ENCODE measurements around the gene ARF4.
A peak's percentile ranks its signal among the peaks of the same experiment; 100 is the strongest.

The ARF4 gene

DNA sequence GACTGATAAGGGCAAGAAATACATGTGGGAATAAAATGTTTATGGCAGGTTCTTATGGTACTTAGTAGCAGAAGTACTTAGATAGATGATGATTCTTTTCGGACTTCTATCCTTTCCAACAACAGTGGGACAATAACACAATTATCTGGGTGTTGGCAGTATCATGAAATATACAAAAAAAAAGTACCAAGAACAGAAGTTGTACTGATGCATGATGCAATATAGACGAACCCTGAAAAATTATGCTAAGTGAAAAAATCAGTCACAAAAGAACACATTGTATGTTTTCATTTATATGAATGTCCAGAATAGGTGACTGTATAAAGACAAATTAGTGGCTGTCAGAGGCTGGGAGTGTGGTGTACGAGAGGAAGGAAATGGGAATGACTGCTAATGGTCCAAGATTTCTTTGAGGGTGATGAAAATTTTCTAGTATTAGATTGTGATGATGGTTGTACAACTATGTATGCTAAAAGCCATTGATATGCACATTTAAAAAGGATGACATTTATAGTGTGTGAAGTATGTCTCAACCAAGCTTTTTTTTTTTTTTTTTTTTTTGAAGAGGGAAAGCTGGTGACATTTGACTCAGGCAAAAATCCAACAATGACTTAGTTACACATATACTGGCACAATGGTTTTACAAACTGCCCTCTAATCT, 21.0 kb downstream of the ARF4 start:
- DNase-seq: no peak

DNA sequence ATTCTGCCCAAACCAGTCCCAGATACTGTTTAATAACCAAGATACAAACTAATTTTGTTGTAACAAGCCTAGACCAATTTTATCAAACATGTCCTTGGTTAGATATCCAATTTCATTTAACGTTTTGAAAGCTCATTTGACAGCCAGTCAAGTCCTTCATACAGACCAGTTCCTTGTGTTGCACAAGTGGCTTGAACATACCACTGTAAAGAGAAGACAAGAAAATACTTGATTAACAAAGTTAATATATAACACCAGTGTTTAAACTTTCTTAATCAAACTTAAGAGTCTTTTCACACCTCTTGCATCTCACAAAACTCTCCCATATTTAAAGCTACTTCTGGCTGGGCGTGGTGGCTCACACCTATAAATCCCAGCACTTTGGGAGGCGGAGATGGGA, 25.0 kb downstream of the ARF4 start:
- no peak for DNase-seq

DNA sequence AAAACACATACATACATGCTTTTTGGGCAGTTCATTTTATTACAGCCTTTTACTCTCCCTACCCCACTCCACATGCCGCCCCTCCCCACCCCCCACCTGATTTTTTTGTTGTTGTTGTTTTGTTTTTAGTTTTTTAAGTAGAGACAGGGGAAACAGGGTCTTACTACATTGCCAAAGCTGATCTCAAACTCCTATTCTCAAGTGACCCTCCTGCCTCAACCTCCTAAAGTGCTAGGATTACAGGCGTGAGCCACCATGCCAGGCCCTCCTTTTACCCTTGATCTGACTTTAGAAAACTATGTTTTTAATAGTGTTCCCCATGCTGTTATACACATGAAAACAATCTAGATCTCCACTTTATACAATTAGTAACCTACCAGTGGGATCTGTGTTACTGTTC, 26.3 kb downstream of the ARF4 start:
- no peak for DNase-seq

DNA sequence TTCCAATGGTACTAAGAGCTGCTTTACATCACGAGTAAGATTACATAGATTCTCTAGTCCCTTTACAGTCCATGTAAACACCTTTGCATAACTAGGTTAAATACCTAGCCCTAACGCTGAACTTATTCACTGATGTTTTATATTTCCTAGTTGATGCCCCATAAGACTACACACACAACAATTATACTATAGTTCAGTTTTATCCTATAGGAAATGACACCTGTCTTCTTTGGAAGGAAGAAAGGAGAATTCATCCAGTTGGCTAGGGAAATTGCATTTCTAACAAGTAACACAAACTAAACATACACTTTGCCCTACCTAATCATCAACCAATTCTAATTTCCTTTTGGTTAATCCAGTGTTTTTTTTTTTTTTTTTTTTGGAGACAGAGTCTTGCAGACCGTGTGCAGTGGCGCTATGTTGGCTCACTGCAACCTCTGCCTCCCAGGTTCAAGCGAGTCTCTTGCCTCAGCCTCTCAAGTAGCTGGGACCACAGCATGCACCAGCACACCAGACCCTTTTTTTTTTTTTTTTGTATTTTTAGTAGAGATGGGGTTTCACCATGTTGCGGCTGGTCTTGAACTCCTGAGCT, 27.2 kb downstream of the ARF4 start:
- no peak for DNase-seq

DNA sequence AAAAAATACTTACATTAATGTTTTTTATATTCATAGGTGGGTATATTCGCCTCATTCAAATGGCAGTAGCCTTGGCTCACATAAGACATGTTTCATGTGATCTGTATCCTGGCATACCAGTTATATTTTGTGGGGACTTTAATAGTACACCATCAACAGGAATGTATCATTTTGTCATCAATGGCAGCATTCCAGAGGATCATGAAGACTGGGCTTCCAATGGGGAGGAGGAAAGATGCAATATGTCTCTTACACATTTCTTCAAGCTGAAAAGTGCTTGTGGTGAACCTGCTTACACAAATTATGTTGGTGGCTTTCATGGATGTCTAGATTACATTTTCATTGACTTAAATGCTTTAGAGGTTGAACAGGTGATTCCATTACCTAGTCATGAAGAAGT, 37.6 kb downstream of the ARF4 start:
- DNase-seq: no peak

DNA sequence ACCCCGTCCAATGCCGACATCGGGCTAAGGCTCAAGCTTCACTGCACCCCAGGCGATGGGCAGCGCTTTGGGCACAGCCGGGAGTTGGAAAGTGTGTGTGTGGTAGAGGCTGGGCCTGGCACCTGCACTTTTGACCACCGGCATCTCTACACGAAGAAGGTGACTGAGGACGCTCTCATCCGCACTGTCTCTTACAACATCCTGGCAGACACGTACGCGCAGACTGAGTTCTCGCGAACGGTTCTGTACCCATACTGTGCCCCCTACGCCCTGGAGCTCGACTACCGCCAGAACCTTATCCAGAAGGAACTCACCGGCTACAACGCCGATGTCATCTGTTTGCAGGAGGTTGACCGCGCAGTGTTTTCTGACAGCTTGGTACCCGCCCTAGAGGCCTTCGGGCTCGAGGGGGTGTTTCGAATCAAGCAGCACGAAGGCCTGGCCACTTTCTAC, 40.0 kb downstream of the ARF4 start:
- DNase-seq: peak; percentile 70

DNA sequence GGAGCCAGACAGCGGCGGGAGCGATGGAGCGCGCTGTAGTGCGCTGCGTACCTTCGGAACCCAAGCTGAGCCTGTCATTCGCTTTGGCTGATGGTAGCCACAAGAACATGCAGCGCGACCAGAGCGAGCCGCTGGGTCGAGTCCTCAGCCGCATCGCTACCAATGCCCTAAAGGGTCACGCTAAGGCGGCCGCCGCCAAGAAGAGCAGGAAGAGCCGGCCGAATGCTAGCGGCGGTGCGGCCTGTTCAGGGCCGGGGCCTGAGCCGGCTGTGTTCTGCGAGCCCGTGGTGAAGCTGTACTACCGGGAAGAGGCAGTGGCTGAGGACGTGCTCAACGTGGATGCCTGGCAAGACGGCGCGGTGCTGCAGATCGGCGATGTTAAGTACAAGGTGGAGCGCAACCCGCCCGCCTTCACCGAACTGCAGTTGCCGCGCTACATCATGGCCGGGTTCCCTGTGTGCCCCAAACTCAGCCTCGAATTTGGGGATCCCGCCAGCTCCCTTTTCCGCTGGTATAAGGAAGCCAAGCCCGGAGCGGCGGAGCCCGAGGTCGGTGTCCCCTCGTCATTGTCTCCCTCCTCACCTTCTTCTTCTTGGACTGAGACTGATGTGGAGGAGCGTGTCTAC, 40.6 kb downstream of the ARF4 start:
- DNase-seq: peak; percentile 47

DNA sequence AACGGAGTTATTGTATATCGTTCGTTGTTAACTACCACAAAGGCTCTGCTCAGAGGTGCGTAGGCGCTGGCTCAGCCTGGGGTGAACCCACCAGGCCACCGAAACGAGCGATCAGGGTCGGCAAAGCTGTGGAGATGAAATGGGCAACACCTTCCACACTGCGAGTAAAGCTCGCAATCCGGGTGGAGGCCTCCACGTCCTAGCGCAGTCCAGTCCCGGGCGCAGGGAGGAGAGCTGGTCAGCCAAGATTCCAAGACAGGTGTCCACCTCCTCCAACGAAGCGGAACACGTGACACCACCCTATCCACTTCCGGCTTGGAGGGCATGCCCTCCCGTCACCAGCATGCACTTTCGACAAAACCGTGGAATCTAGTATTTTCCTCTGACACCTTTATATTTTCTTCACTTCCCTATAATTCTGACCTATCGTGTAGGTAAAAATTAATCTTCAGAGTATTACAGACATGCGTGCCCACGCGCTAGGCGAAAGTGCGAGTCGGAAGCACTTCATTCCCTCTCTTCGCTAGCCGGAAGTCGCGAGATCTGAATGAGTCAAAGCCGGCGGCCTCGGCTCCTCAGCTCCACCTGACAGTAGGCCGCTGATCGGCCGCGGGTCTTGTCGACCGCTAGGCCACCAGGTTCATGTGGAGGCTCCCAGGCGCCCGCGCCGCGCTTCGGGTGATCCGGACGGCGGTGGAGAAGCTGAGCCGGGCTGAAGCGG, 41.2 kb downstream of the ARF4 start, which contains the start of gene PDE12:
PDE12 (plus strand) TSS at position 537 of the 721 bp plus-strand sequence; CDS start at position 643, 106 bp downstream.
- DNase-seq: peak; percentile 95

DNA sequence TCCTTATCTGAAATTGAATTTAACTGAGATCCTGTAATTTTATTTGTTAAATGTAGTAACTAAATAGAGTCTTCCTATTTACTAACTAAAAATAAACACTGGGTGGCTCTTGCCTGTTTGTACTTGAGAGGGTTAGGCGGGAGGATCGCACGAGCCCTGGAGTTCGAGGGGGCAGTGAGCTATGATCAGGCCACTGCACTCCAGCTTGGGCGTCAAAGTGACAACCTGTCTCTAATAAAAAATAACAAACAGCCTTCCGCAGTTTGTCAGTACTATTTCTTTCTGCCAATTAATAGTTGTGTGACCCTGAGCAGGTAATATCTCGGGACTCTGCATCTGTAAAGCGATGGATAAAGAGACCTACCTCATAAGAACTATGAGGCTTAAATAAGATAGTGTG, 41.8 kb downstream of the ARF4 start:
- peak; percentile 61 for DNase-seq

DNA sequence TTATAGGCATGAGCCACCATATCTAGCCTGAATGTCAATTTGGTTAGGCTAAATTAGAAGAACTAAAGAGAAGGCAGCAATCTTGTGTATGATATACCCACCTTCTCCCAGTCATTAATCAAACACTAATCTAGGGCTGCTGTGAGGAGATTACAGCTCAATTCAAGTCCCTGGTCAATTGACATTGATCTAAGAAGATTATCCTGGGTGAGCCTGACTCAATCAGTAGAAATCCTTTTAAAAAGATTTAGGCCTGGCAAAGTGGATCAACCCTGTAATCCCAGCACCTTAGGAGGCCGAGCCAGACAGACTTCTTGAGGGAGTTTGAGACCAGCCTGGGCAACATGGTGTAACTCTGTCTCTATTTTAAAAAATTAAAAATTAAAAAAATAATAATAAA, 50.5 kb downstream of the ARF4 start:
- no peak for DNase-seq

DNA sequence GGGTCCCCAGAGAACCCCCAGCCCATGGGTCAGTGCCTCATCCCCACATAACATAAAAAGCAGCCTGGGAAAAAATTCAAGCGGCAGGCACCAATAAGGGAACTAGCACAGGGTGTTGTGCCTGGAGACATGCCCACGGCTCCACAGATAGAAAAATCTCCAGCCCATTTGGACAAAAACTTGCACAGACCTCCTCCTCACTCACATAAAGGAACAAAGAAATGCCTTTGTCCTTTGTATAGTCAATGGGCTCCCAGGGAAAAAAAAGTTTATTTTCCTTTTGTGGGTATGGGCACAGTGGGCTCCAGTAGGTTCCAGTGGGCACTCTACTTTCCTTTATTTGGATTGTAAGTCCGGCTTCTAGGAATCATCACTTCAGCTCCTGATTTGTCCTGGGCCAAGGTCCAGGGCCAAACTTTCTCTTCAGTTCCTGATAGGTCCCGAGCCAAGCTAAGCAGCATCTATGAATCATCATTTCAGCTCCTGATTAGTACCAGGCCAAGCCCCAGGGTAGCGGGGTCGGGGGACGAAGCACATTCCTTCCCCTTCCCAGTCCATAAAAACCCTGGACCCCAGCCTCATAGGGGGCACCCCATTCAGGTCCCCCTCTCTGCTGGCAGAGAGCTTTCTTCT, 51.4 kb downstream of the ARF4 start:
- no peak for DNase-seq

DNA sequence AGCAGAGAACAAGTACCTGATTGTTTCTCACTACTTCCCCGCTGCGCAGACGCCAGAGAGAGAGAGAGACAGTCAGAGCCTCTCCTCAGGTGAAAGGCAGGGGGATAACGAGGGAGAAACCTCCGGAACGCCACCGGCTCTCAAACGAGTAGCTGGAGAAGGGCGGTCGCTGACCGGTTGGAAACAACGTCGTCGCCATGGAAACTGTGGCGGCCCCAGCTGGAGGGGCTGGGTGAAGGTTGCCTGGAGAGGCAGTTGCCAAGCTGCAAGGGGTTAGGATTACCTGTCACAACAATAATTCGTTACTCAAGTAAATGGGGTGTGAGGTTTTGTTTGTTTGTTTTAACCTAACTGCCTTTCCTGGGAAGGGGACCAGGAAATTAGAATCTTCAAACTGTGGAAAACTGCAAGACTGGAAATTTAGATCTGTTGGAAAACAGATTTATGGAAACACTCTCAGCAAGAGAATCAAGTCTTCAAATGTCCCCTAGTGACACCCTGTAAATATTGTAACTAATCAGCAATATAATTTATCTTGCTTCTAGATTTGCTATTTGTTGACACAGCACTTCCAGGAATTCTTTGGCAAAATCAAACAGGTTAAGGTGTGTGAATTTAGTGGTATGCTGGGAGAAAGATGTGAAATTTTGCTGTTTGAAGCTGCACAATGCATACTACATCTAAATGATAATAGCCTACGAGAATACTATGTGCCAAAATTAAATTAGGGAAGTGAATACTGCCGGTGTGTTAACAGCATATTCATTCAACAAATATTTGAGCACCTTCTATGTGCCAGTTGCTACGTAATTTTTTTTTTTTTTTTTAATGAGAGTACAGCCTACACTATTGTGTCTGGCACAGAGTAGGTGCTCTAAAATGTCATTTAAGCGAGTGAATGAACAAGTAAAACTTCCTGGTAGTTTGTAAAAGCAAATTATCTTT, 52.7 kb downstream of the ARF4 start, which contains the start of gene DNAH12:
DNAH12 (minus strand) TSS at position 164 of the 945 bp plus-strand sequence. CDS start 1,474 bp downstream, outside the sequence.
- peak; percentile 73 for DNase-seq

DNA sequence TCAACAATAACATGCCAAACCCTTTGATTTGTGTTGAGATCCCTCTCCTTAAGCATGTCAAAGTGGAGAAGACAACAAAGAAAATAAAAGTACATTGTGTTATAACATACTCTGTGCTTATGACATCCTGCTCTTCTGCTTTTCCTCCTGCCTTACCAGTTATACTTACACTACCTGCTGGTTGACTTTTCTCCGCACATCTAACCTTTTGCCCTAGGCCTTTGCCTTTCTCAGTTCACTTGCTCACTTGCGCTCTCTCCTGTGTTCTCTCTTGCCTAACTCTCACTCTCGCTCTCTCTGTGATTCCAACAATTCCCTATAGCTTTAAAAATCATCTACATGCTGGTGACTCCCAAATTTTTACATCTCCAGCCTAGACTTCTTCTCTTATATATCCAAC, 58.7 kb downstream of the ARF4 start:
- DNase-seq: no peak

DNA sequence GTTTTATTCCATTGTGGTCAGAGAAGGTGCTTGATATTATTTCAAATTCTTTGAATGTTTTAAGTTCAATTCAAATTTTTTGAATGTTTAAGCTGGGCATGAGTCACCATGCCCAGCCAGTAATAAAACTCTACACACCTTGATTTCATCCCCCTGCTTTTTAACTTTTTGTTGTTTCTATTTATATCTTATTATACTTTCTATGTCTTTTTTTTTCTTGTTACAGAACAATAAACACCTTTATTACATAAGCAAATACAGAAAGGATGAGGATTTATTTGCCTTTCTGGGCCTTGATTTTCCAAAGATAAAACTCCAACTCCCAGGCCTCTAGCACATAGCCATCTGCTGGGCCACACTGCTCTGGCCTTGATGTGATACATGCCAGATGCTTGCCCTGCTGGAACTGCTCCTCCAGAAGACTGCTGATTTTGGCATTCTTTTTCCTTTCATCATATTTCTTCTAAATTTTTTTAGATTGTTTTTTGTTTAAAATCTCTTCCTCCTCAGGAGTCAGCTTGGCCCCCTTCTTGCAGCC, 67.0 kb downstream of the ARF4 start:
- no peak for DNase-seq
